Liver (tissue), 9 donors: ENCODE results near the gene DLGAP4. TPM values are rescaled to one million over a fixed set of nuclear protein-coding genes. Genes with fewer than 3 reads are reported as not detected.

Experiments
- DNase-seq: peaks from one replicate; pipeline ENCODE4 v3.0.0-alpha.2; 2017; ENCODE audit warnings: low spot score
- H3K27ac ChIP-seq, 2 donors: one replicate each; pipeline ENCODE4 v1.7.0; 2013; ENCODE audit warnings: inconsistent platforms in 2 of 2, low read length in 2 of 2, control low read depth in 1 of 2, low read depth in 1 of 2, mild to moderate bottlenecking in 1 of 2
- H3K27me3 ChIP-seq, 4 donors: one replicate each; pipeline versions ENCODE4 v1.6.1 to v1.7.0; 2013; ENCODE audit warnings: low read length in 3 of 4, inconsistent platforms in 1 of 4, mild to moderate bottlenecking in 1 of 4, moderate library complexity in 1 of 4; ENCODE audit not compliant: control insufficient read depth in 4 of 4, insufficient read depth in 4 of 4
- H3K36me3 ChIP-seq, 4 donors: one replicate each; pipeline versions ENCODE4 v1.6.1 to v1.7.0; 2013; ENCODE audit warnings: low read length in 3 of 4, mild to moderate bottlenecking in 3 of 4, low read depth in 1 of 4, moderate library complexity in 1 of 4; ENCODE audit not compliant: control insufficient read depth in 4 of 4, insufficient read depth in 3 of 4
- H3K4me1 ChIP-seq, 4 donors: one replicate each; pipeline versions ENCODE4 v1.6.1 to v1.7.0; 2013; ENCODE audit warnings: low read length in 3 of 4, mild to moderate bottlenecking in 3 of 4, moderate library complexity in 1 of 4; ENCODE audit not compliant: control insufficient read depth in 4 of 4, insufficient read depth in 4 of 4
- H3K4me3 ChIP-seq, 3 donors: one replicate each; pipeline versions ENCODE4 v1.6.1 to v1.7.0; 2013; ENCODE audit warnings: low read length in 3 of 3, control low read depth in 1 of 3, low read depth in 1 of 3, mild to moderate bottlenecking in 1 of 3
- H3K9ac ChIP-seq, 2 donors: one replicate each; pipeline ENCODE4 v1.7.0; 2013; ENCODE audit warnings: low read length in 2 of 2, mild to moderate bottlenecking in 2 of 2, moderate library complexity in 2 of 2, control low read depth in 1 of 2, low read depth in 1 of 2
- H3K9me3 ChIP-seq, 4 donors: one replicate each; pipeline versions ENCODE4 v1.6.1 to v1.7.0; 2013; ENCODE audit warnings: low read length in 3 of 4; ENCODE audit not compliant: control insufficient read depth in 4 of 4
- ATF3 ChIP-seq: IDR thresholded peaks from 2 replicates; pipeline ENCODE4 v1.6.1; 2016; ENCODE audit warnings: antibody characterized with exemption
- CTCF ChIP-seq: fragments of 150-350 bp; IDR thresholded peaks from 2 replicates; pipeline ENCODE4 v1.5.1; 2017; ENCODE audit warnings: improper control_type of control experiment, low read depth, low read length; ENCODE audit not compliant: missing input control
- EGR1 ChIP-seq, 2 donors: IDR thresholded peaks; 2 replicates each; pipeline ENCODE4 v1.6.1; 2016 to 2018; ENCODE audit warnings: antibody characterized with exemption in 2 of 2, low read depth in 2 of 2
- FOXA1 ChIP-seq: IDR thresholded peaks from 2 replicates; pipeline ENCODE4 v1.6.1; 2016; ENCODE audit warnings: antibody characterized with exemption
- FOXA2 ChIP-seq: IDR thresholded peaks from 2 replicates; pipeline ENCODE4 v1.6.1; 2016; ENCODE audit warnings: antibody characterized with exemption
- GABPA ChIP-seq, 2 donors: IDR thresholded peaks in 1 of 2; conservative IDR thresholded peaks in 1 of 2; 2 replicates each; pipeline ENCODE4 v1.6.1; 2016; ENCODE audit warnings: antibody characterized with exemption in 2 of 2, mild to moderate bottlenecking in 1 of 2, moderate library complexity in 1 of 2
- HNF4A ChIP-seq, 2 donors: conservative IDR thresholded peaks; 2 replicates each; pipeline ENCODE4 v1.6.1; 2016; ENCODE audit warnings: antibody characterized with exemption in 2 of 2, mild to moderate bottlenecking in 2 of 2
- HNF4G ChIP-seq: IDR thresholded peaks from 2 replicates; pipeline ENCODE4 v1.6.1; 2016; ENCODE audit warnings: antibody characterized with exemption
- JUND ChIP-seq, 2 donors: IDR thresholded peaks; 2 replicates each; pipeline ENCODE4 v1.6.1; 2016; ENCODE audit warnings: antibody characterized with exemption in 2 of 2
- MAX ChIP-seq: IDR thresholded peaks from 2 replicates; pipeline ENCODE4 v1.6.1; 2016; ENCODE audit warnings: antibody characterized with exemption
- NR2F2 ChIP-seq: IDR thresholded peaks from 2 replicates; pipeline ENCODE4 v1.6.1; 2016; ENCODE audit warnings: antibody characterized with exemption
- RAD21 ChIP-seq, 2 donors: IDR thresholded peaks; 2 replicates each; pipeline ENCODE4 v1.6.1; 2016; ENCODE audit warnings: antibody characterized with exemption in 2 of 2, mild to moderate bottlenecking in 2 of 2
- REST ChIP-seq: IDR thresholded peaks from 2 replicates; pipeline ENCODE4 v1.6.1; 2016; ENCODE audit warnings: antibody characterized with exemption, mild to moderate bottlenecking
- RXRA ChIP-seq, 2 donors: IDR thresholded peaks; 2 replicates each; pipeline ENCODE4 v1.6.1; 2017 to 2018; ENCODE audit warnings: antibody characterized with exemption in 2 of 2, mild to moderate bottlenecking in 1 of 2
- SP1 ChIP-seq: IDR thresholded peaks from 2 replicates; pipeline ENCODE4 v1.6.1; 2018; ENCODE audit warnings: antibody characterized with exemption, mild to moderate bottlenecking
- TAF1 ChIP-seq: conservative IDR thresholded peaks from 2 replicates; pipeline ENCODE4 v1.6.1; 2016; ENCODE audit warnings: antibody characterized with exemption, mild to moderate bottlenecking
- YY1 ChIP-seq: IDR thresholded peaks from 2 replicates; pipeline ENCODE4 v1.6.1; 2016; ENCODE audit warnings: antibody characterized with exemption, mild to moderate bottlenecking
- ZBTB33 ChIP-seq: IDR thresholded peaks from 2 replicates; pipeline ENCODE4 v1.6.1; 2016; ENCODE audit warnings: antibody characterized with exemption
- WGBS: extraction: QIAGEN DNeasy Blood & Tissue Kit; methylation state at CpG from one replicate; pipeline ENCODE4 v1.1.7; 2013; 5-methylcytosine and 5-hydroxymethylcytosine counted together
- polyA plus RNA-seq, 2 donors: library from polyadenylated mRNA; stranded (reverse) in 1 of 2; unstranded in 1 of 2; fragments of 200-250 nt in 1 of 2; fragments of >200 nt in 1 of 2; fragmentation: Nextera tagmentation in 1 of 2; extraction: Ambion mirVana in 1 of 2; gene quantifications; one replicate each; pipeline versions ENCODE4 v1.2.1 to v1.2.3, GENCODE V29; 2013 to 2015
- total RNA-seq, 2 donors: library from RNA; depleted of rRNA; stranded (reverse); fragments of >200 nt; gene quantifications; one replicate each; pipeline ENCODE4 v1.2.3, GENCODE V29; 2014
- donor health status: healthy.
- donor health status: healthy.
- donor health status: healthy.
- donor health status: healthy.
- donor health status: healthy.

DLGAP4 gene
- total and polyA plus RNA-seq, 4 donors: 2.9 to 18.7 (median 11.2) TPM

- TF ChIP-seq ATF3: no peak
- TF ChIP-seq SP1: no peak
Measured at GRCh38 chr20:36279362-36279761, 26.8 kb upstream of the DLGAP4 start (continued).

GRCh38 chr20:36279776-36280175, 26.4 kb upstream of the DLGAP4 start:
- Histone ChIP-seq H3K9ac (no peak overlapping the region), H3K4me1 (no peaks in the 10 kb centered on the region), H3K9me3 (peaks cover 0 to 2% (median under 1%) of the 10 kb centered on the region in 4 donors), H3K27ac (no peak overlapping the region), H3K4me3 (no peak overlapping the region), H3K36me3 (no peaks in the 10 kb centered on the region), H3K27me3 (peaks cover 0 to 5% (median 0%) of the 10 kb centered on the region in 4 donors)
- DNase-seq: no peak
- TF ChIP-seq CTCF: no peak
- no peak for TF ChIP-seq GABPA (IDR thresholded peaks at IDR 0.05 in 1 of 2, conservative IDR thresholded peaks at IDR 0.05 in 1 of 2)
- no peak for TF ChIP-seq YY1
- no peak for TF ChIP-seq FOXA2
- no peak for TF ChIP-seq JUND (IDR thresholded peaks at IDR 0.05)
- TF ChIP-seq RXRA (IDR thresholded peaks at IDR 0.05): no peak
- TF ChIP-seq MAX: no peak
- no peak for TF ChIP-seq SP1
- no peak for TF ChIP-seq ZBTB33
- no peak for TF ChIP-seq HNF4G
- TF ChIP-seq REST: no peak
- TF ChIP-seq RAD21 (IDR thresholded peaks at IDR 0.05): no peak
- no peak for TF ChIP-seq NR2F2
- no peak for TF ChIP-seq FOXA1
- TF ChIP-seq TAF1: no peak
- no peak for TF ChIP-seq HNF4A (conservative IDR thresholded peaks at IDR 0.05)
- no peak for TF ChIP-seq ATF3
- no peak for TF ChIP-seq EGR1 (IDR thresholded peaks at IDR 0.05; ENCODE audit: low read depth in 2 of 2)
- 72% methylated on average over 6 of the region's 6 CpGs for WGBS
